Activated CD4-positive, alpha-beta T cell treated with anti-CD3 and anti-CD28 coated beads for 1 hour (primary cell): ENCODE results near the gene NR2E1.

ENCODE experiments used
- DNase-seq: peaks from one replicate; pipeline ENCODE4 v3.0.0-alpha.2; 2020

NR2E1 gene

DNA sequence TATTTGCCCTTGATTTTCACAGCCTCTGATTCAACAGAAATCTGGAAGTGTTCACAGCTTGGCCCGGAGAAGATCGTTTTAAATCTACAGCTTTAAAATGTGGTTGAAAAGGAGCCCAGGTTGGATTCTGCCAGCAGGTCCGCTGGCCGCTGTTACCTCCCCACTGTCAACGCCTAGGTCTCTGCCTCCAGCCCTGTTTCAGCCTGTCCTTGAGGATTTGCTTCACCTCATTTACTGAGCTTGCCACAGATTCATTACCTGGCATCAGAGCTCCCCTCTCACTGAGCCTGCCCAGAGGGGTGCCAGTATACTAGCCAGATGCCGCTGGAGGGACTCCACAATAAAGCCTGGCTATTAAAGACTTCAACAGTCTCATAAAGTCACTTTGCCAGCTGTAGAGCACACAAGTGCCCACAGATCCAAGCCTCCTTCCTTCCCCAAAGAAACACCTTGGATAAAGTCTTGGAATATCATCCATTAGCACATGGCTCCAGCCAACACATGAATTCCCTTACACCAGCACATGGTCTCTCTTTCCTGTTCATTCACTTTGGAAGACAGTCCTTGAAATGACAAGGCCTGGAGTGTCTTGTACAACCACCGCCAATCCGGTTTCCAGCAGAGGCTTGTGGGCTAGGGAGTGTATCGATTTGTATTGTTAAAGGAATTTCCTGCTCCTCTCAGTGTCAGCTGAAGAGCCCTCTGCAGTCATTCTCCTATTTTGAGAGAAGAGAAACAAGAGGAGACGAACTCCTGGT lies 9.5 kb upstream of the NR2E1 start:
- no peak for DNase-seq

DNA sequence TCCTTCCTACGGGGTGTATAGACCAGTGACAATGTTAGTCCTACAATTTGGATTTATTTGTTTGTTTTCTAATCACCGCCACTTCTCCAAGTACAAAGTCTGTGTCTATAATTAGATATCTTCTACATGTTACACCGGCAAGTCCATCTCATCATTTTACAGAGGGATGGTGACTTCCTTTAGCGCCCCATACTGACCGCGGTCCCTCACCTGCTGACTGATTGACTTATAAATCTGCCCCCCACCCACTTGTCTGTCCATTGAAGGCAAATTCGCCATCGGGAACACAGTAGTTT lies 8.9 kb upstream of the NR2E1 start:
- DNase-seq: no peak

DNA sequence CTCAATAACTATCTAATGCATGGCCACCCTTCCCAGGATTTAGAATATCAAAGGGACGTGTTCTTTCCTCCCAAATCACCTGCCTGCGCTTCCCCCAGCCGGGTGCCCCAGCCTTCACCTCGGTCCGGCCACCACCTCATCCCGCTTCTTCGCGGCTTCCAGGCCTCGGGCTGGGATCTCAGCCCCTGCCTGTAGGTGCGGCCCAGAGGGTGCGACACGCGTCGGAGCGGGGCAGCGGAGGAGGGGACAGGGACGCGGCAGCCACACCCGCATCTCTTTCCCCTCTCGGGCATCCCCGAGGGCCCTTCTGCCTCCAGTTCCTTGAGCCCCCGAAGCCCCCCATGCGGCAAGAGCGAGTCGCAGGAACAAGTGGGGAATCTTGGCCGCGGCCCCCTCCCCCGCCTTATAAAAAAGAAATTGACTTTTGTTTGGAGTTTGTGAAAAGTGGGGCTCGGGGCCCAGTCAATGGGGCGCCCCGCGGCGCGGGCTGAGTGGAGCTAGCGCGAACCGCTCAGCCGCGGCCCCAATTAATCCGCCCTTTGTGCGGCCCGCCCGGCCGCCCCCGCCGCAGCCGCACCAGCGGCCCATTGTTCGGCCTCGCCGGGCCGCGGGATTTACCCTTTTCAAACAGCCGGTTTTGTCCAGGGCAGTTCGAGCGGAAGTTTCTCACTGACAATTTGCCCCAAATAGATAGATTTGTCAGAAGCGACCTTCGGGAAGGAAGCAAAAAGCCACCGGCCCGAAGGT lies 8.4 kb upstream of the NR2E1 start:
- DNase-seq: no peak

DNA sequence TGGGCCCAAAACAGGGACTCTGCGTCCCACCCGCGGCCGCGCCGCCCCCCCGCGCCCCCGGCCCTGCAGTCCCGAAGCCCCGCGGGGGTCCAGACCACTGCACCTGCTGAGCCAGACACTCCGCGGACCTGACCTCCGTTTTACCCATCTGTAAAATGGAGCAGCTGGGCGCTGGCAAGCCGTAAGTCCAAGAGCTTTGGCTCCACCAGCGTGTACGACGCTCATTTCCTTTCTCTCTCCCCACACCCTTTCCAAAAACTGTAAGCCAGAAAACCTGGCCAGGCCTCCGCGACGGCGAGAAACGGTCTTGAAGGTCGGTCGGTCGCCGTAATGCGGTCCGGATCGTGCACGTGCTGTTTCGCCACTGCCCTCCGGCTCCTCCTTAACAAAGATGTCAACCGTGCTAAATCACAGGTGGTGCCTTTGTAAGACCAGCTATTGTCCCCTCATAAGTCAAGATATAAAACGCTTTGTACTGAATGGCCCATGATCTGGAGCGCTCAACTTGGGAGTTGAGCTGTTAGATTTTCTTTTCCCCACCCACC lies 7.8 kb upstream of the NR2E1 start:
- DNase-seq: no peak

DNA sequence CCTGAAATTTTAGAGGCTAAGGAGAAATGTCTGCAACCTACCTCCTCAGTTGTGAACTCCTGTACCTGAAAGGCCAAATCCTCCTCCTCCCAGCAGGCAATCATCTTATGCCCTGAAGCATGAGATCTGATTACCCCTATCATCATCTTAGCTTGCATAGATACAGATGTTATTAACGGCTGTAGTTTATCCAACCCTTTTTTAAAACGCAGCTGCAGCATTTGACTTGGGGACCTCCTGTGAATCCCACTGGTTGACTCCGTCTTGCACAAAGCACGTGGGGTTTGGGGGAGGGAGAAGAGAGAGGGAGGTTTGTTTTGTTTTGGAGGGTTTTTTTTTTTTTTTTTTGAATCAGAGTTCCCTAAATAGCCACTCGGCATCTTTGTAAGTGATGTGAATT lies 5.8 kb upstream of the NR2E1 start:
- DNase-seq: no peak

DNA sequence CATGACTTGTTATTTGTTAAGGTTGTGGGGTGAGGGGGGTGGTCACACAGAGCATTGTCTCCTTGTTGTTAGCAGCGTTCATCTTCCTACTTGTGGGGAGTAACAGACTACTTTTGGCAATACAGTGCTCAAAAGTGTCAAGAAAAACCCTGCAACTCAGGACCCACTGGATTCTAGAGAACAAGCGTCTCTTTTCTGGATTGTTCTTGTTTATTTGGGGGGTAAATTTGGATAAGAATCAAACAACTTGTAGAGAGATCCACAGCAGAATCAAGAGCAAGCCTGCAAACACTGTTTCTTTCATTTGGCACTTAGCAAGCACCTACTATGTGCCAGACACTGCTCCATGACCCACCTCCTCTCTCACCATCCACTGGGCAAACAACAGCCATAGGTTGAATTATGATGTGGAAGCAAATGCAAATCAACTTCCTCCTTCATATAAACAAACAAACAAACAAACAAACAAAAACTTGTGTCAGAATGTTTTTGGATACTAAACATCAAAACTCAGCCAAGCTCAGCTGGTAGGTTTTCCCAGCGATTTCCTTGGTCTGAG lies 4.0 kb upstream of the NR2E1 start:
- no peak for DNase-seq

DNA sequence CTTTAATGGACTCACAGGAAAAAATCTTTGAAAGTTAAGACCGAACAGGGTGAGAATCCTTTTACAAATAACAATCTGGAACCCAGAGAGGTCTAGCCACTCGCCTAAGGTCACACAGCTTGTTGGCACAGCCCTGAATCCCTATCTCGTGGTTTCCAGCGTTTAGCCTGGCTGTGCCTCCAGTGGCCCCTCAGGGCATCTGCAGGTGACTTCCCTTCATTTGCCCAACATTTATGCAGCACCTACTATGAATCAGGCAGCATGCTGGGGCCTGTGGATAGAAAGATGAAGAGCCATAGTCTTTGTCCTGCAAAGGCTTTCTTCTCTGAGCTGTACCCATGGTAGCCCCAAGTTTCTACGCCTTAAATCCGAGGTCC lies 2.6 kb upstream of the NR2E1 start:
- DNase-seq: no peak

DNA sequence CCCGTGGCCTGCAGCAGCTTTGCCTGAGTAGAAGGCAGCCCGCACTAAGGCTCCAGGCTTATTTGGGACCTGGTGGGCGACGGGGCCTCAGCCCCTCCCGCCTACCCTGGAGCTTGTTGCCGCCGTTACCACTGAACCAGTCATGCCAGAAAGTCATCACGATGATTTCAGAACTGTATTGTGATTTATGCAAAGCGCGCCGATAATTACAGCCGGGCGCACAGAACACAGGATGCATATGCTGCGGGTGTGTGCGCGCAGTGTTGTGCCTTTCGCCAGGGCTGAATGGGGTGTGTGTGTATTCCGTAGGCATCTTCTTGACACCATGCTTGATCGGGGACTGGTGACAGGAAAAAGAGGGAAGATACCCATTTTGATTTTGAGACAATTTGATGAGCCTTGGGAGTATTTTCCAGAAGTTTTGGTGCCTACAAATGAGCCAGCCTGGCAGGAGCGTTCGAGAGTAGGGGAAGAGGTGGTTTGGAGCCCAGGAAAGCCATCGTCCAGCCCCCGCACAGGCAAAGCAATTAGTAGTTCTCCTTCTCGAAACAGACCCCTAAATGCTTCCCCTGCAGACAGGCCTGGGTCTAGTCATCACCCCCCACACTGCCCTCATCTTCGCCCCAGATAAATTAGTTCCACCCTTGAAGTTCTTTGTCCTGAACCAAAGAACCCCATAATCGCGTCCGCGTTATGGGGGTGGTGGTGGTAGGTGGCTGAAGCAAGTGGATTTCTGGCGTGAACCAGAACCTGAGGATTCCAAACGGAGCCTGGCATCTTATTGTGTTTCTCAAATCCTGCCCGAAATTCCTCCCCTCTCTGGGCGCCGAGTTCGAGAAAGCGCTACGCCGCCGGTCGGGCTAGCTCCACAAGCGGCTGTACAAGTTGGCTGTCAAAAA lies 1.9 kb upstream of the NR2E1 start:
- no peak for DNase-seq

DNA sequence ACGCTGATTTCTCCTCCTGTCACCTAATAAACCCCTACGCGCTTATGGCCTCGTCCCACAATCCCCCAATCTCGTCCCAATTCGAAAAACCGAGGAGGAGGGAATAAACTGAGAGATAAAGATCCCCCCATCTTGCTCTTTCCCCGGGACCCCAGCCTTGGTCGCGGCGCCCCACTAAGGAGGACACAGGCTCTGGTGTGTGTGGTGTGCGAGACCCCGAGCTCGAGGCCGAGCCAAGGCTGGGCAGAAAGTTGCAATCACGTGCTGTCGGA lies 1.3 kb upstream of the NR2E1 start:
- no peak for DNase-seq

DNA sequence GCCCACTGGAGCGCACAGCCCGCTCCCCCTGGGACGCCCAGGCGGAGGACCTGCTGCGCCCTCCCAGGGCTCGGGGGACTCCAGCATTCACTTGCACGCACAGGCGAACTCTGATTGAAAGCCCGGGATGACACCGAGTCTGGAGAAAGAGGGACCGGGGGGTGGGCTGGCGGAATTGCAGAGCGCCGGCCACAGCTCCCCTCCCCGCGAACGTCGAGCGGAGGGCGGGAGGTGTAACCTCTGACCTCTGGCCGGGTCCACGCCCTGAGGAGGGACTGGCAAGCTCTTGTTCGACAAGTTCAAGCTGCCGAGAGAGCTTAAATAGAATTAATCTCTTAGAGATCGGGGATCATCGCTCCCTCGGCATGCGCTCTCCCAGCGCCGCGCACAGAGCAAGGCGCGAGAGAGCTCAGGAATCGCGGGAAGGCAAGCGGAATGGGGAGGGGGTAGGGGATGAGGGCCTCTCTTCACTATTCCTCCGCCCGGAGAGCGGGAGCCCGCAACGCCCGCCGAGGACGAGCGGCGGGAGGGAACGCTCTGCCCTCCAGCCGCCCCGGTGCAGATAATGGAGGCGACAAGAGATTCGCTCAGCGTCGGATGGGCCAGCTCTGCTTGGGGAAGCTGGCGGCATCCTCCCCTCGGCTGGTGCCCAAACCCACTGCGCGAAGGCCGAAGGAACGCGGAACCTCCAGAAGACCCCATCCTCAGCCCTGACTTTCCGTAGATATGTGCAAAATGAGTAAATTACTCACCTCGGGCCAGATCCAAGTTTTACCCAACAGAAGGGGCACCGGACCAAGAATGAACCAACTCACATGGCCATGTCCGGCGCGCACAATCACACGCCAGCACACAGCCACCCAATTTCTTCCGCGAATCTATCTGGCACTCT lies 761 bp upstream of the NR2E1 start:
- DNase-seq: no peak

DNA sequence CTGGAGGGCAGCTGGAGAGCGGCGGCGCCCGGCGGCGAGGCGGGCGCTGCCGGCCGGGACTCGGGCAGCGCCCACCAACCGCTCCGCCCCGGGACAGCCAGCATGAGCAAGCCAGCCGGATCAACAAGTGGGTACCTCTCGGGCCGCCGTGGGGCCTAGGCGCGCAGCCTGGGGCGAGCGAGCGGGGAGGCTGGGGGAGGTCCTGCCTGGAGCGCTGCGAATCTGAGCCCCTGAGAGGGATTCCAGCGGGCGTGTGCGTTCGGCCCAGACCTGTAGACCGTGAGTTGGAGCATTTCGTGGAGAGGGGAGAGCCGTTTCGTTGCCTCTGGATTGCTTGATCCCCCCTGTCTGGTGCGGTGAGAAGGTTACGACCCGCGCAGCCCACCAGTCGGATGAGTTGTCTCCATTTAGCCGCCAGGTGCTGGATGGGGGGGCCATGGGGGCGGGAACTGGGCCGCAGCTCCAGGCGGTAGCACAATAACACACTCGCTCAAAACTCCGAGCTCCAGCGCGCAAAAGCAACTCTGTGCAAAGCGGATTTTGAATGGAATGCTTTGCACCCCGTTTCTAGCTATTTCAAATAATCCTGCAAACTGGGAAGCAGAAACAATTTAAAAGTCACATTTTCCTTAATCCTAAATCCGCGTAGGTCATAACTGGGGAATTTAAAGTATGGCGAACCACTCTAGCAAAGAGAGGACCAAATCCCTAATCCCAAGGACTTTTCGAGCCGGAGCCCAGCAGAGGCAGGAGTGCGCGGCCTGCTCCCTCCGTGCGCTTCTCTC lies 1.0 kb downstream of the NR2E1 start:
- no peak for DNase-seq

DNA sequence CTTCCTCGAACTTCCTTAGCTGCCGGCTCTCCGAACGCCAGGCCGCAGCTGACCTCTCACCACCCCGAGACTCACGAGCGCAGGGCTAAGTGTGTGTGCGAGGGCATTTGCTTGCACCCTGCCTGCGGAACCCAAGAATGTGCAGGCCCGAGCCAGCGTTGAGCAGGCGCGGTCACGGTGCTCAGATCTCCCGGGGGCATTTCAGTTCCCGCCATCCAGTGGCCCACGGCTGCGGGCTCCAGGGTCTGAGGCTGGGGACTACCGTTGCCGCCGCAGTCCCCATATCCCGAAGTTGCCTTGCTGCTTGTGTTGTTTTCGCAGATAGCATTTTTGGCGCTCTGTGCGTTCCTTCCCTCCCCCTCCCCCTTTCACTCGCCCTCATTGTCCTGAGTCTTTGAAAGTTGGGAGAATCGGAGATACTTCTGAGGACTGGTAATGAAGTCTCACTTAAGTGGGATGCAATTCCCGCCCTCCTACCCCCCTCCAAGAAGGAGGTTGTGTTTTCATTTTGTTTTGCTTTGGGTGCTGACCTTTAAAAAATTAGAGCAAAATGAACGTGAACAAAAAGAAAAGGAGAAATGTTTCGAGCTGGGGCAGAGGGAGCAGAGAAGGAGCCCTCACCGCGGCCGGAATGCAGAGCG lies 1.7 kb downstream of the NR2E1 start:
- no peak for DNase-seq

DNA sequence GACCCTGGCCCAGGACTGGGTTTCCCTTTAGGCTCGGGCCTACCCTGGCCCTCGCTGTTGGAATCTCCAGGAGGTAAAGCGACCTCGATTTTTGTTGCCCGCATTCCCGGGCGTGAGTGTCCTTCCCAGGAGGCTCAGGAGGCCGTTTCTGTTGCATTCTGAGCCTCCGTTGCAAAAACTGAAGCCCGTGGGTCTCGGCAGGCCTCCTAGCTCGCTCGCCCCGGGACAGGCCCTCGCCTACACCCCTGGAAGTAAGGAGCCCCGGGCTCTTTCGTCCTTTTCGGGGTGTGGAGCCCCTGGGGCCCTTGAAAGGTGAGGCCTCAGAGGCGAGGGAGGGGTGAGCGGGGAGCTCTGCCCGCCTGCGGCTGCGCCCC lies 2.3 kb downstream of the NR2E1 start:
- DNase-seq: no peak

DNA sequence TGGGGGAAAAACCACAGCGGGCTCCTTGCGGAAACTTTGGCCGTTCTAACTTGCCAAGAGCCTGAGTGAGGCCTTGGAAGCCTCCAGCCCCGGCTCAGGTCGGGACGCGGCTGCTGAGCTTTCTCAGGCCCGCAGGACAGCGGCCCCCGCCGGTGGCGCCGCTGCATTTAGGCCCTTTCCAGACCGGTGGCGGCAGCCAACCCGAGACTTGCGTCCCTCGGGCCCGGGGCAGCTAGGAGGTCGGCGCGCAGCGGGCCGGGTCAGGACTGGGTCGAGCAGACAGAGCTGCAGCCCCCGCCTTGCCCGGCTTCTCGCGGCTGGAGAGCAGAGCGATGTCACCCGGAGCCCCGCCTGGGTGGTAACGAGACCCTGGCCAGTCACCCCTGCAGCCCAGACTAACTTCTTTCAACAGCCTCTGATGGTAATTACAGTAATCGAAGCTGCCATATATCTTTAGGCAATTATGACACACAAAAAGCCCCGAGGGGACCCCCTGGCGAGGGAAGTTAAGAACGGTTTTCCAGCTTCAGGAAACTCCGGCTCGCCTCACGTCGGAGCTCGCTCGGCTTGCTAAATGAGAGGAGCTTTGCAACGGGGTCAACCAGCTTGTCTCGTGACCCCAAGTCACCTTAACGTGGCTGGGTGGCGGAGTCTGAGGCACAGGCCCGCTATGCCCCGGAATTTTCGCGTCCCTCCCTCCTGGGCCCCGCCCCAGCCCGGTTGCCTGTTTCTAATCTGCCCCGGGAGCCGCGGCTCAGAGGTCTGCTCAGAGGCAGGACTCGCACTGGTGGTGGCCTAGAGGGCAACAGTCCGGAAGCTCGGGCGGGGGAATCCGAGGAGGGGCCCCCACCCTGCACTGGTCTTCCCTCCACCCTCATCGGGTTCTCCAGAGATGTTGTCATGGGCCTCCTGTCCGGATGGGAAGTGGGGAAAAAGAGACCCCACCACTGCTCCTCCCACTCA lies 3.0 kb downstream of the NR2E1 start:
- DNase-seq: no peak

DNA sequence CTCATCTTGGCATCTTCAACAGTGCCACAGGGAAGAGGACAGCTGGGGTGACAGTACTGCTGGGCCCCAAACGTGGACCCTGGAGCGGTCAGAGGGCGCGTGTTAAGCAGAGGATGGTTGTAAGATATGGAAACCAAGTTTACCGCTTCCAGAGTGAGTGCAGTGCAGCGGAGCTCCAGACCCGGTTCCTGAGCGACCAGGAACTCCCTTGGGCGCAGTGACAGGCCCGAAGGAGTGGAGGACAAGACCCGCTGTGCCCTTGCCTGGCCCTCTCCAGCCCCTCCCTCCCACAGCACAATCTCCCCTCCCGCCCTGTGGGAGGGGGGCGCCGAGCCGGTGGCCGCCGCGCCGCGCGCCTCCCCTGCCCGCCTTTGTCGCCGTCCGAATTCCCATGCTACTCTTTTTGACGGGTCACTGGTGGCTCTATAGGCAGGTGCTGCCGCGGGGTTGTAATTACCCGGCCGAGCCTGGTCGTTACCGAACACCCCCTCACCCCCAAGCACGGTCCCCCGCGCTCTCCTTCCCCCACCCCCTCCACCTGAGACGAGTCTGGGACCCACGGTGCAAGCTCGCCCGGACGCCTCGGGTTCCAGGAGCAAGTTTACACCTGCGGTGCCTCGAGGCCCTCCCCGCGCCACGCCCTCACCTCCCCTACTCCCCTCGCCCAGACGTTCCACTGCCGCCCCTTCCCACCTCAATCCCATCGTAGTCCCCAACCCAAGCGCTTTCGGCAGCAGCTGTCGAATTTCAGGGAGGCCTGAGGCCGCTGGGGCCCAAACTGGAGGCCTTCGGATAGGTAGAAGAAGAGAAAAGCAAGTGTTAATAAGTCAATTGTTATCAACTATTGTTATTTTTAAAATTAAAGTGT lies 3.9 kb downstream of the NR2E1 start:
- DNase-seq: no peak

DNA sequence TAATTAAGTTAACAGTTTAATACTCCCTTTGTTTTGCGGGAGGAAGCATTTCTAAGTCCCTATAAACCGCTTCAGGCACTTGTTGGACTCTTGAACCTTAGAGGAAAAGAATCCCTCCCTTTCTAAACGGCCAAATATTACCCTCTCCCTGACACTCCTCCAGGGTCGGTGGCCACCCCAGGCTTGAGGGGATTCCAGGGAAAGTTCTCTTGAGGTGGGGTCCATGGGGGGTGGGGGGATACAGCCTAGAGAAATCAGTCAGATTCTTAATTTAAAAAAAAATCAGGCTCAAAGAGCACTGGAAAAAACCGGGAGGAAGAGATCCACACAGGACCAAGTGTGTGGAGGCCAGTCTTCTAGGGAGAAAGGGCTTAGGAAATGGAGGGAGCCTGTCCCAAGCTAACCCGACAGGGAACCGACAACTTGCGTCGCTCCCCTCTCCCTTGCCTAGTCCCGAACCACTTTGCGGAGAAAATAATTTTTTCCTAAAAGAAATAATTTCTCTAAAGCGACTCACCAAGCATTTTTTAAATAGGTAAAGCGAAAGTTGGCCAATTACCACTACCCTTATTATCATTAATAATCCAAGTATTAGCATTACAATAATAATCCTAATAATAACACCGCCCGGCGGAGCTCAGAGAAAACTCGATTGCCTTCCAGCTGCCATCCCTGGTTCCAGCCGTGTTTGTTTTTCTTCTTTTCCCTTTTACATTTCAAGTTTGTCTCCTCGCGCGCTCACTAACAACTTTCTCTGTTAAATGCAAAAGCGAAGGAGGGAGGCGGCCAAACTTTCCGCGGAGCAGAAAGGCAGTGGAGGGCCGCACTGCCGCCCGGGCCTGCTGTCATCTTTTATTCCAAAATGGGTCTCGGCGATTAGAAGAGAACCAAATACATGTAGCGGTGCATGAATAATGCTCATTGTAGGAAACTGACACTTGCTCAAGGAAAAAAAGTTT lies 4.8 kb downstream of the NR2E1 start:
- DNase-seq: no peak

DNA sequence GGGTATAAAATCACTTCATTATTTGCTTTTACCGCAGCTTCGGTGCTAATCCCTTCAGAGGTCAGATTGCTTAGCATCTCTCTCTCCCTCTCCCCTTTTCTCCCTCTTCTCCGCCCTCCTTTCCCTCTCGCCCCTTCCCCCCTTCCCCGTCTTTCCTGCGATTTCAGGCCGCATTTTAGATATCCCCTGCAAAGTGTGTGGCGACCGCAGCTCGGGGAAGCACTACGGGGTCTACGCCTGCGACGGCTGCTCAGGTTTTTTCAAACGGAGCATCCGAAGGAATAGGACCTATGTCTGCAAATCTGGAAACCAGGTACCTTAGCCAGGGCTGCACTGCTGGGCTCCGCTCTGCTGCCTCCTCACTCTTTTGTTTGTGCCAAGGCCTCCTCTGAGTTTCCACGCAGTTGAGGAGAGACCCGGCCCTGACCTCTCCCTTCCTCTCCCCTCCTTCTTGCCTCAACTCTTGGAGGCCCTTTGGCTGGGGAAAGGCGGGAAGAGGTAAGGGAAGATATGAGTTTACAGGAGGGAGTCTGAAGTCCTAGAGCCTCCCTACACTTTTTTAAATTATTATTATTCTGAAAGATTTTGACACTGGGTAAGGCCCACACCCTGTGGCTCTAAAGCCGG lies 5.6 kb downstream of the NR2E1 start:
- DNase-seq: no peak
